Smooth muscle cell (in vitro differentiated cells): ENCODE results near the gene RARRES2. TPM values are rescaled to one million over a fixed set of nuclear protein-coding genes. Genes with fewer than 3 reads are reported as not detected.

Source experiments
- DNase-seq: peaks from one replicate; lab custom pipeline; 2025; ENCODE audit not compliant: unreplicated experiment; lab: John Stamatoyannopoulos, UW
- H2AFZ ChIP-seq: fragments of 200-600 bp; sonication (generic); 2 replicates; pipeline ENCODE4 v1.6.0; 2016; ENCODE audit warnings: antibody characterized with exemption, low read depth, mild to moderate bottlenecking
- H3F3A ChIP-seq: fragments of 200-600 bp; sonication (generic); 2 replicates; pipeline ENCODE4 v1.6.0; 2017; ENCODE audit warnings: antibody characterized with exemption, low read depth
- H3K27ac ChIP-seq: fragments of 200-600 bp; sonication (generic); 2 replicates; pipeline ENCODE4 v1.5.1; 2016; ENCODE audit warnings: low read depth, mild to moderate bottlenecking
- H3K27me3 ChIP-seq: fragments of 200-600 bp; sonication (generic); 2 replicates; pipeline ENCODE4 v1.6.1; 2016; ENCODE audit warnings: low read depth, mild to moderate bottlenecking
- H3K36me3 ChIP-seq: fragments of 200-600 bp; sonication (generic); 2 replicates; pipeline ENCODE4 v1.5.1; 2016; ENCODE audit warnings: low read depth
- H3K4me1 ChIP-seq: fragments of 200-600 bp; sonication (generic); 2 replicates; pipeline ENCODE4 v1.5.1; 2016; ENCODE audit warnings: low read depth
- H3K4me2 ChIP-seq: fragments of 200-600 bp; sonication (generic); 2 replicates; pipeline ENCODE4 v1.6.0; 2016; ENCODE audit warnings: mild to moderate bottlenecking
- H3K4me3 ChIP-seq: fragments of 200-600 bp; sonication (generic); 2 replicates; pipeline ENCODE4 v1.5.1; 2016; ENCODE audit warnings: mild to moderate bottlenecking
- H3K79me2 ChIP-seq: fragments of 200-600 bp; sonication (generic); 2 replicates; pipeline ENCODE4 v1.6.0; 2016; ENCODE audit warnings: low read depth, mild to moderate bottlenecking
- H3K9ac ChIP-seq: fragments of 200-600 bp; sonication (generic); 2 replicates; pipeline ENCODE4 v1.6.0; 2016; ENCODE audit warnings: low read depth
- H3K9me3 ChIP-seq: fragments of 200-600 bp; sonication (generic); replicated peaks from 2 replicates; pipeline ENCODE4 v1.5.1; 2016; ENCODE audit warnings: low read depth
- H4K20me1 ChIP-seq: fragments of 200-600 bp; sonication (generic); 2 replicates; pipeline ENCODE4 v1.6.0; 2016; ENCODE audit warnings: low read depth
- CTCF ChIP-seq: fragments of 200-600 bp; sonication (generic); IDR thresholded peaks from 2 replicates; pipeline ENCODE4 v1.5.1; 2017; ENCODE audit warnings: borderline replicate concordance, mild to moderate bottlenecking, antibody characterized with exemption; ENCODE audit not compliant: insufficient read depth, poor library complexity, severe bottlenecking
- WGBS: methylation state at CpG from one replicate; pipeline ENCODE4 v1.1.7; 2016; ENCODE audit warnings: low lambda C conversion rate; 5-methylcytosine and 5-hydroxymethylcytosine counted together
- polyA plus RNA-seq: library from polyadenylated mRNA; unstranded; fragments of >200 nt; fragmentation: Nextera tagmentation; extraction: Ambion mirVana; gene quantifications from 2 replicates; pipeline ENCODE4 v1.2.1, GENCODE V29; 2016
- total RNA-seq: library from RNA; depleted of rRNA; stranded (reverse); fragments of >200 nt; gene quantifications from 2 replicates; pipeline ENCODE4 v1.2.3, GENCODE V29; 2014

The RARRES2 gene
- total and polyA plus RNA-seq, 2 experiments from 2014 or later, result 23.6 to 31.8 TPM

- peaks cover 21% of the 10 kb centered on the region for H3K79me2 ChIP-seq
- peak overlapping the region; percentile 86 for H3K9ac ChIP-seq
- peaks cover 21% of the 10 kb centered on the region for H3K4me1 ChIP-seq
- TF ChIP-seq CTCF, result no peak
- H2AFZ ChIP-seq, result peak overlapping the region; percentile 72
- H3K4me3 ChIP-seq, result peak overlapping the region; percentile 79
- peak overlapping the region; percentile 91 for H3K27ac ChIP-seq
- no peaks in the 10 kb centered on the region for H3K27me3 ChIP-seq
- peak overlapping the region; percentile 97 for H3K4me2 ChIP-seq
- H3K36me3 ChIP-seq, result no peaks in the 10 kb centered on the region
- DNase-seq, result peak; percentile 53
- H3K9me3 ChIP-seq, result no peaks in the 10 kb centered on the region
- peaks cover 15% of the 10 kb centered on the region for H4K20me1 ChIP-seq
- peaks cover 22% of the 10 kb centered on the region for H3F3A ChIP-seq
- WGBS, result under 1% methylated on average over 26 of the region's 58 CpGs
These were observed 27.7 kb upstream of the RARRES2 start for GRCh38 chr7:150368884-150369747.

- H3K4me3 ChIP-seq, result peak within 1 kb of the TSS; percentile 79
- peaks cover 21% of the 10 kb centered on the region for H3K4me1 ChIP-seq
- peak; percentile 49 for DNase-seq
- H2AFZ ChIP-seq, result peak within 1 kb of the TSS; percentile 93
- no peaks in the 10 kb centered on the region for H3K27me3 ChIP-seq
- peaks cover 18% of the 10 kb centered on the region for H3F3A ChIP-seq
- 5% methylated on average over 53 of the region's 85 CpGs for WGBS
- peak within 1 kb of the TSS; percentile 86 for H3K9ac ChIP-seq
- peak within 1 kb of the TSS; percentile 91 for H3K27ac ChIP-seq
- peaks cover 8% of the 10 kb centered on the region for H4K20me1 ChIP-seq
- TF ChIP-seq CTCF, result no peak
- H3K4me2 ChIP-seq, result peak within 1 kb of the TSS; percentile 97
- no peaks in the 10 kb centered on the region for H3K9me3 ChIP-seq
- H3K36me3 ChIP-seq, result no peaks in the 10 kb centered on the region
- H3K79me2 ChIP-seq, result peaks cover 18% of the 10 kb centered on the region
These were observed 26.9 kb upstream of the RARRES2 start, which contains the start of gene REPIN1 for GRCh38 chr7:150368096-150368883. REPIN1 (plus strand) TSS chr7:150368822; CDS start chr7:150369712, 890 bp downstream.

- H3K4me3 ChIP-seq, result peak overlapping the region; percentile 79
- 61% methylated on average over 8 of the region's 8 CpGs for WGBS
- H4K20me1 ChIP-seq, result peaks cover 5% of the 10 kb centered on the region
- no peaks in the 10 kb centered on the region for H3K36me3 ChIP-seq
- DNase-seq, result no peak
- peak overlapping the region; percentile 91 for H3K27ac ChIP-seq
- peaks cover 18% of the 10 kb centered on the region for H3F3A ChIP-seq
- peaks cover 15% of the 10 kb centered on the region for H3K79me2 ChIP-seq
- no peak overlapping the region for H3K9ac ChIP-seq
- peak overlapping the region; percentile 93 for H2AFZ ChIP-seq
- H3K27me3 ChIP-seq, result no peaks in the 10 kb centered on the region
- no peaks in the 10 kb centered on the region for H3K9me3 ChIP-seq
- peaks cover 21% of the 10 kb centered on the region for H3K4me1 ChIP-seq
- TF ChIP-seq CTCF, result no peak
- peak overlapping the region; percentile 97 for H3K4me2 ChIP-seq
These were observed 26.3 kb upstream of the RARRES2 start for GRCh38 chr7:150367677-150368095.
